Panc1 (cell line): Measurements from ENCODE around the gene MYLIP.

Experiments
- POLR2AphosphoS5 ChIP-seq: IDR thresholded peaks from 2 replicates; pipeline ENCODE4 v1.6.1; 2012; ENCODE audit warnings: mild to moderate bottlenecking, low read depth, low read length, moderate library complexity
- SIN3A ChIP-seq: IDR thresholded peaks from 2 replicates; pipeline ENCODE4 v1.6.1; 2012; ENCODE audit warnings: low read depth, mild to moderate bottlenecking, low read length, moderate library complexity, borderline replicate concordance; ENCODE audit not compliant: insufficient read depth
- TF ChIP-seq, protein P1 (sequence below): fragments of 450-650 bp; IDR thresholded peaks from 2 replicates; pipeline ENCODE4 v1.5.1; 2017; ENCODE audit warnings: mild to moderate bottlenecking
- TF ChIP-seq, protein P2 (sequence below), 2 experiments: IDR thresholded peaks; 2 replicates each; pipeline ENCODE4 v1.6.1; 2011 to 2012; ENCODE audit warnings: low read depth in 2 of 2, control low read depth in 1 of 2, low read length in 1 of 2, mild to moderate bottlenecking in 1 of 2, moderate library complexity in 1 of 2; ENCODE audit not compliant: insufficient read depth in 1 of 2

DNA sequence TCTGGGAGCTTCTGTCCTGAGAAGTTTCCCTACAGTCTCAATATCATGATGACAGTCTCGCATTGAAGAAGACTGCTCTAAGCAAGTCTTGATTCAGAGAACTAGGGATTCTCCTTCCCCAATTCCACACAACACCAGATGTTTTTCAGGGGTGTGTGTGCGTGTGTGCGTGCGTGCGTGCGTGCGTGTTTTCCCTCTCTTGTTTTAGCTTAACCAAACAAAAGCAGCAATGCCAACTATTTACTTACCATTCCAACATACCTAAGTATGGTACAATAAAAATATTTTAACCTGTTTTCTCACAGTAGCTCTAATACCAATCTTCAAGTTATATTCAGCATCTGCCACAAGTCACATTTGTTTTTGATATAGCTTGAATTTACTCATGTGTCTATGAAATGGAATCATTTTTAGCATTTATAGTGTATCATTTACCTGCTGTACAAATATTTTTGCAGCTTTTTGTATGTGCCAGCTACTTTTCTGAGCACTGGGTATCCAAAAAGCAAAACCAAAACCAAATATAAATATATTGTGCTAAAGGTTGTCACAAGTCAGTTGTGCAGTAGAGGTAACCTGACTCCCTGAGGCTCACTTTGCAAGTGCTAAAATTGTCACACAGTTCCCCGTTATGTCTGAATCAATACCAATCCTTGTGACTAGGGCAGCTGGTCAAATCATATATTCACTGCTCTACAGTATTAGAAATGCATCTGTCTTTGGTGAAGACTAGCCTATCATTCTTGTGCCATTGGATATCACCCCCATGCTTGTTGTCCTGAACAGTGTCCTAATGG is 21.7 kb upstream of the MYLIP start:
- TF ChIP-seq, protein P1, sequence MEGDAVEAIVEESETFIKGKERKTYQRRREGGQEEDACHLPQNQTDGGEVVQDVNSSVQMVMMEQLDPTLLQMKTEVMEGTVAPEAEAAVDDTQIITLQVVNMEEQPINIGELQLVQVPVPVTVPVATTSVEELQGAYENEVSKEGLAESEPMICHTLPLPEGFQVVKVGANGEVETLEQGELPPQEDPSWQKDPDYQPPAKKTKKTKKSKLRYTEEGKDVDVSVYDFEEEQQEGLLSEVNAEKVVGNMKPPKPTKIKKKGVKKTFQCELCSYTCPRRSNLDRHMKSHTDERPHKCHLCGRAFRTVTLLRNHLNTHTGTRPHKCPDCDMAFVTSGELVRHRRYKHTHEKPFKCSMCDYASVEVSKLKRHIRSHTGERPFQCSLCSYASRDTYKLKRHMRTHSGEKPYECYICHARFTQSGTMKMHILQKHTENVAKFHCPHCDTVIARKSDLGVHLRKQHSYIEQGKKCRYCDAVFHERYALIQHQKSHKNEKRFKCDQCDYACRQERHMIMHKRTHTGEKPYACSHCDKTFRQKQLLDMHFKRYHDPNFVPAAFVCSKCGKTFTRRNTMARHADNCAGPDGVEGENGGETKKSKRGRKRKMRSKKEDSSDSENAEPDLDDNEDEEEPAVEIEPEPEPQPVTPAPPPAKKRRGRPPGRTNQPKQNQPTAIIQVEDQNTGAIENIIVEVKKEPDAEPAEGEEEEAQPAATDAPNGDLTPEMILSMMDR: no peak
- TF ChIP-seq POLR2AphosphoS5 (no peak), SIN3A (no peak)
- TF ChIP-seq, protein P2, sequence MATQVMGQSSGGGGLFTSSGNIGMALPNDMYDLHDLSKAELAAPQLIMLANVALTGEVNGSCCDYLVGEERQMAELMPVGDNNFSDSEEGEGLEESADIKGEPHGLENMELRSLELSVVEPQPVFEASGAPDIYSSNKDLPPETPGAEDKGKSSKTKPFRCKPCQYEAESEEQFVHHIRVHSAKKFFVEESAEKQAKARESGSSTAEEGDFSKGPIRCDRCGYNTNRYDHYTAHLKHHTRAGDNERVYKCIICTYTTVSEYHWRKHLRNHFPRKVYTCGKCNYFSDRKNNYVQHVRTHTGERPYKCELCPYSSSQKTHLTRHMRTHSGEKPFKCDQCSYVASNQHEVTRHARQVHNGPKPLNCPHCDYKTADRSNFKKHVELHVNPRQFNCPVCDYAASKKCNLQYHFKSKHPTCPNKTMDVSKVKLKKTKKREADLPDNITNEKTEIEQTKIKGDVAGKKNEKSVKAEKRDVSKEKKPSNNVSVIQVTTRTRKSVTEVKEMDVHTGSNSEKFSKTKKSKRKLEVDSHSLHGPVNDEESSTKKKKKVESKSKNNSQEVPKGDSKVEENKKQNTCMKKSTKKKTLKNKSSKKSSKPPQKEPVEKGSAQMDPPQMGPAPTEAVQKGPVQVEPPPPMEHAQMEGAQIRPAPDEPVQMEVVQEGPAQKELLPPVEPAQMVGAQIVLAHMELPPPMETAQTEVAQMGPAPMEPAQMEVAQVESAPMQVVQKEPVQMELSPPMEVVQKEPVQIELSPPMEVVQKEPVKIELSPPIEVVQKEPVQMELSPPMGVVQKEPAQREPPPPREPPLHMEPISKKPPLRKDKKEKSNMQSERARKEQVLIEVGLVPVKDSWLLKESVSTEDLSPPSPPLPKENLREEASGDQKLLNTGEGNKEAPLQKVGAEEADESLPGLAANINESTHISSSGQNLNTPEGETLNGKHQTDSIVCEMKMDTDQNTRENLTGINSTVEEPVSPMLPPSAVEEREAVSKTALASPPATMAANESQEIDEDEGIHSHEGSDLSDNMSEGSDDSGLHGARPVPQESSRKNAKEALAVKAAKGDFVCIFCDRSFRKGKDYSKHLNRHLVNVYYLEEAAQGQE (IDR thresholded peaks at IDR 0.05; ENCODE audit: insufficient read depth in 1 of 2, low read depth in 2 of 2, low read length in 1 of 2): no peak
